Embryonic facial prominence (tissue), 1 donor: Measurements from ENCODE around the gene ANKRD37.
"Not testable (repeated sequence)": the region's sequence is repeated elsewhere in the genome, so short reads cannot be mapped to it uniquely, and the experiment has no call there.

Experiments
- DNase-seq: peaks from one replicate; pipeline ENCODE4 v3.0.0-alpha.2; 2016; ENCODE audit errors: extremely low spot score

The ANKRD37 gene

GRCh38 chr4:185396724-185397385, at the start of gene ANKRD37:
TSS of gene ANKRD37 (plus strand) at chr4:185396841. CDS start at chr4:185396924, 83 bp downstream.
- no peak for DNase-seq

- DNase-seq, result no peak
Measured at GRCh38 chr4:185346975-185347601, 49.6 kb upstream of the ANKRD37 start.

- no peak for DNase-seq
Measured at GRCh38 chr4:185351691-185352090, 45.0 kb upstream of the ANKRD37 start.

GRCh38 chr4:185352202-185352601, 44.4 kb upstream of the ANKRD37 start:
- DNase-seq, result no peak

- no peak for DNase-seq
Measured at GRCh38 chr4:185352741-185353140, 43.9 kb upstream of the ANKRD37 start.

GRCh38 chr4:185357211-185357610, 39.4 kb upstream of the ANKRD37 start:
- no peak for DNase-seq

- no peak for DNase-seq
Measured at GRCh38 chr4:185357733-185358440, 38.8 kb upstream of the ANKRD37 start.

- DNase-seq, result no peak
Measured at GRCh38 chr4:185358514-185358913, 38.1 kb upstream of the ANKRD37 start.

GRCh38 chr4:185358959-185359358, 37.7 kb upstream of the ANKRD37 start:
- DNase-seq, result no peak

- no peak for DNase-seq
Measured at GRCh38 chr4:185359767-185360446, 36.7 kb upstream of the ANKRD37 start.

GRCh38 chr4:185361872-185362271, 34.8 kb upstream of the ANKRD37 start:
- DNase-seq, result no peak

- DNase-seq, result not testable (repeated sequence)
Measured at GRCh38 chr4:185362570-185362969, 34.1 kb upstream of the ANKRD37 start.

GRCh38 chr4:185363251-185363650, 33.4 kb upstream of the ANKRD37 start:
- DNase-seq, result no peak

- no peak for DNase-seq
Measured at GRCh38 chr4:185364886-185365285, 31.8 kb upstream of the ANKRD37 start.

GRCh38 chr4:185369731-185370130, 26.9 kb upstream of the ANKRD37 start:
- DNase-seq, result no peak

GRCh38 chr4:185370268-185370949, 26.2 kb upstream of the ANKRD37 start:
- DNase-seq, result no peak

GRCh38 chr4:185371702-185372101, 24.9 kb upstream of the ANKRD37 start:
- DNase-seq, result no peak

- DNase-seq, result no peak
Measured at GRCh38 chr4:185374027-185374426, 22.6 kb upstream of the ANKRD37 start.

GRCh38 chr4:185374573-185374972, 22.1 kb upstream of the ANKRD37 start:
- no peak for DNase-seq

GRCh38 chr4:185378264-185378663, 18.4 kb upstream of the ANKRD37 start:
- no peak for DNase-seq
